ENCODE results near the gene STK10. TPM values are rescaled to one million over a fixed set of nuclear protein-coding genes. Genes with fewer than 3 reads are reported as not detected.

STK10 gene
- total and polyA plus RNA-seq, 4 donors, result 17.2 to 65.4 (median 43.6) TPM

- ATAC-seq (ENCODE audit: insufficient read depth, low FRiP score), result no peak
- WGBS, 2 donors, result 84 to 91% methylated on average over 8 of the region's 8 CpGs
These were observed 16.9 kb downstream of the STK10 start for GRCh38 chr5:172171118-172171517.

DNA sequence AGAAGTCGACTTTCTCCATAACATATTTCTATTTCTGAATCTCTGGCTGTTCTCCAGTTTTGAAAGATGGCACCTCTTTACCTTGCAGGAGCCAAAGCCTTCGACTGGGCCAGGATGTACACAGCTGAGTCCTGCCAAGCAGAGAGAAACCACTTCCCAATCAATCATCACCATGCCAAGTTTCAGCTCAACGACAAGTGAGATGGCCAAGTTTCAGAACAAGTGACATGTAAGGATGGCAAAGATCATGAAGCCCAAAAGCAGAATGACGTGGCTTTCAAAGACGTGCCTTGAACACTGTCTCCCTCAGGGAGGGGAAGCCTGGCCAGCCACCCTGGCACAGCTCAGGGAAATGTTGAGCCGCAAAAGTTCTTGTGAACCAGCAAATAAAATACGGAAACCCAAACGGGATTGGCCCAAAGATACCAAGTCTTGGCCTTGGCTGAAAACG lies 17.7 kb downstream of the STK10 start:
- Histone ChIP-seq H3K9me3 (ENCODE audit: control insufficient read depth in 4 of 4, insufficient read depth in 3 of 4, low read length in 3 of 4) (no peaks in the 10 kb centered on the region), H3K27ac (ENCODE audit: low read depth in 1 of 2, low read length in 1 of 2) (no peak overlapping the region), H3K36me3 (ENCODE audit: control insufficient read depth in 4 of 4, insufficient read depth in 4 of 4, low read length in 4 of 4) (peaks cover 0 to 2% (median 0%) of the 10 kb centered on the region in 4 donors), H3K4me1 (ENCODE audit: control insufficient read depth in 5 of 5, insufficient read depth in 5 of 5, low read length in 5 of 5) (peaks cover 10 to 29% (median 21%) of the 10 kb centered on the region in 5 donors), H3K9ac (ENCODE audit: insufficient read depth in 1 of 2, low read length in 2 of 2) (no peak overlapping the region), H3K4me3 (no peak overlapping the region), H3K27me3 (ENCODE audit: control insufficient read depth in 3 of 3, insufficient read depth in 3 of 3, low read length in 2 of 3) (no peaks in the 10 kb centered on the region)
- WGBS, 2 donors, result 53 to 55% methylated on average over 9 of the region's 9 CpGs
- no peak for ATAC-seq (ENCODE audit: insufficient read depth, low FRiP score)
- no peak for DNase-seq
- no peak for TF ChIP-seq CTCF (IDR thresholded peaks at IDR 0.05; ENCODE audit: control extremely low read depth, extremely low read depth)

More at GRCh38 chr5:172171118-172171517, 16.9 kb downstream of the STK10 start:
- H3K9ac ChIP-seq (ENCODE audit: insufficient read depth in 1 of 2, low read length in 2 of 2), result no peak overlapping the region
- TF ChIP-seq CTCF (IDR thresholded peaks at IDR 0.05; ENCODE audit: control extremely low read depth, extremely low read depth), result no peak
- H3K27me3 ChIP-seq (ENCODE audit: control insufficient read depth in 3 of 3, insufficient read depth in 3 of 3, low read length in 2 of 3), result no peaks in the 10 kb centered on the region
- H3K9me3 ChIP-seq (ENCODE audit: control insufficient read depth in 4 of 4, insufficient read depth in 3 of 4, low read length in 3 of 4), result no peaks in the 10 kb centered on the region
- H3K4me1 ChIP-seq (ENCODE audit: control insufficient read depth in 5 of 5, insufficient read depth in 5 of 5, low read length in 5 of 5), result peaks cover 10 to 28% (median 19%) of the 10 kb centered on the region in 5 donors
- peaks cover 0 to 2% (median 0%) of the 10 kb centered on the region in 4 donors for H3K36me3 ChIP-seq (ENCODE audit: control insufficient read depth in 4 of 4, insufficient read depth in 4 of 4, low read length in 4 of 4)
- no peak for DNase-seq
- H3K27ac ChIP-seq (ENCODE audit: low read depth in 1 of 2, low read length in 1 of 2), result no peak overlapping the region
- no peak overlapping the region for H3K4me3 ChIP-seq

DNA sequence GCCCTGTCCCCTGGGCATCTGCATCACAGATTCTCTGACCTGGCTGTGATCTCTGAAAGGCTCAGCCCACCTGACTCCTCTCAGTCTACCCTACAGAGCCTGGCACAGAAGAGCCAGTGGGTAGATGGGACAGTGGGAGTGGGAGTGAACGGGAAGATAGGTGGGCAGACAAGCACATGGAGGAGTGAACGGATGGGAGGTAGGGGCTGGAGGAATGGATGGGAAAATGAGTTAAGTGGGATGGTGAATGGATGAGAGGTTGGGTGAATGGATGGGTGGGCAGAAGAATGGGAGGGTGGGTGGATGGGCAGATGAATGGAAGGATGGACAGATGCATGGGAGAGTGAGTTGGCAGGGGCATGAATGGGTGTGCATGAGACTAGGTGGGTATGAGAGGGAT lies 18.8 kb downstream of the STK10 start:
- DNase-seq (no peak), ATAC-seq (ENCODE audit: insufficient read depth, low FRiP score) (no peak)
- Histone ChIP-seq H3K9me3 (ENCODE audit: control insufficient read depth in 4 of 4, insufficient read depth in 3 of 4, low read length in 3 of 4) (no peaks in the 10 kb centered on the region), H3K4me1 (ENCODE audit: control insufficient read depth in 5 of 5, insufficient read depth in 5 of 5, low read length in 5 of 5) (peaks cover 10 to 39% (median 26%) of the 10 kb centered on the region in 5 donors), H3K36me3 (ENCODE audit: control insufficient read depth in 4 of 4, insufficient read depth in 4 of 4, low read length in 4 of 4) (peaks cover 0 to 2% (median 0%) of the 10 kb centered on the region in 4 donors), H3K4me3 (no peak overlapping the region), H3K27ac (ENCODE audit: low read depth in 1 of 2, low read length in 1 of 2) (peak overlapping the region in 1 of 2 donors; percentile 52), H3K9ac (ENCODE audit: insufficient read depth in 1 of 2, low read length in 2 of 2) (no peak overlapping the region), H3K27me3 (ENCODE audit: control insufficient read depth in 3 of 3, insufficient read depth in 3 of 3, low read length in 2 of 3) (no peaks in the 10 kb centered on the region)
- 97 to 98% methylated on average over 2 of the region's 2 CpGs for WGBS, 2 donors
- no peak for TF ChIP-seq CTCF (IDR thresholded peaks at IDR 0.05; ENCODE audit: control extremely low read depth, extremely low read depth)

DNA sequence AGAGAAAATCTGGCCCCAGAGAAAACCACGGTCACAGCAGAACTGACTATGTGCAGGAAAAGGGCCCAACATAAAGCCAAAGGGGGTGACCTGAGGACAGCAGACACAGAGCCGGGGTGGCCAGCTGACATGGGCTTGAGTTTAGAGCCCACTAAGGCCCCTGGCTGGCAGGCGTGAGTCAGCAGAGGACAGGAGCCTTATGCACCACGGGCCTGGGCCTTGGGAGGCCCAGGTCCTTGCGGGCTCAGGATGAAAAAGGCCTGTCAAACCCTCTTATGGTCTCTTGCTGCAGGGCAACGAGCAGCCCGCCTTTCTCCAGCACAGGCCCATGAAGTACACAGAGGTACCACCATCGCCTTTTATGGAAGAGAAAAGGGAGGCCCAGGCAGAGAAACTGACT lies 19.7 kb downstream of the STK10 start:
- Histone ChIP-seq H3K9me3 (ENCODE audit: control insufficient read depth in 4 of 4, insufficient read depth in 3 of 4, low read length in 3 of 4) (no peaks in the 10 kb centered on the region), H3K9ac (ENCODE audit: insufficient read depth in 1 of 2, low read length in 2 of 2) (no peak overlapping the region), H3K27me3 (ENCODE audit: control insufficient read depth in 3 of 3, insufficient read depth in 3 of 3, low read length in 2 of 3) (no peaks in the 10 kb centered on the region), H3K27ac (ENCODE audit: low read depth in 1 of 2, low read length in 1 of 2) (peak overlapping the region; percentile 17 to 18), H3K36me3 (ENCODE audit: control insufficient read depth in 4 of 4, insufficient read depth in 4 of 4, low read length in 4 of 4) (peaks cover 0 to 2% (median 0%) of the 10 kb centered on the region in 4 donors), H3K4me3 (no peak overlapping the region), H3K4me1 (ENCODE audit: control insufficient read depth in 5 of 5, insufficient read depth in 5 of 5, low read length in 5 of 5) (peaks cover 10 to 40% (median 29%) of the 10 kb centered on the region in 5 donors)
- TF ChIP-seq CTCF (IDR thresholded peaks at IDR 0.05; ENCODE audit: control extremely low read depth, extremely low read depth), result no peak
- 77 to 78% methylated on average over 8 of the region's 8 CpGs for WGBS, 2 donors
- no peak for ATAC-seq (ENCODE audit: insufficient read depth, low FRiP score)
- no peak for DNase-seq
